HepG2 (cell line): ENCODE measurements around the gene DHX8. TPM values are rescaled to one million over a fixed set of nuclear protein-coding genes. Genes with fewer than 3 reads are reported as not detected.

Experiments used
- ATF7 ChIP-seq, 2 experiments: fragments of 450-650 bp in 1 of 2; sonication (generic) in 1 of 2; formaldehyde crosslinking in 1 of 2; IDR thresholded peaks; 2 replicates each; pipeline versions ENCODE4 v1.4.0 to v1.6.1; 2016 to 2020; ENCODE audit warnings: antibody characterized with exemption in 1 of 2, mild to moderate bottlenecking in 1 of 2, missing genetic modification reagents in 1 of 2
- CBFB ChIP-seq: sonication (generic); formaldehyde crosslinking; IDR thresholded peaks from 2 replicates; pipeline ENCODE4 v1.4.0; 2020; ENCODE audit warnings: missing genetic modification reagents
- HMGA1 ChIP-seq: sonication (generic); formaldehyde crosslinking; conservative IDR thresholded peaks from 2 replicates; pipeline ENCODE4 v1.4.0; 2020; ENCODE audit warnings: missing genetic modification reagents
- HOXA5 ChIP-seq: sonication (generic); formaldehyde crosslinking; IDR thresholded peaks from 2 replicates; pipeline ENCODE4 v1.4.0; 2020; ENCODE audit warnings: missing genetic modification reagents
- HOXA9 ChIP-seq: sonication (generic); formaldehyde crosslinking; IDR thresholded peaks from 2 replicates; pipeline ENCODE4 v1.8.1; 2022; ENCODE audit warnings: missing genetic modification reagents, mild to moderate bottlenecking, moderate library complexity, borderline replicate concordance
- KAT7 ChIP-seq: IDR thresholded peaks from 2 replicates; pipeline ENCODE4 v1.6.1; 2018; ENCODE audit warnings: borderline replicate concordance, missing compliant biosample characterization
- MAFK ChIP-seq, 2 experiments: IDR thresholded peaks in 1 of 2; conservative IDR thresholded peaks in 1 of 2; 2 replicates each; pipeline ENCODE4 v1.6.1; 2011; ENCODE audit warnings: improper control_type of control experiment in 2 of 2, low read length in 2 of 2
- MTF2 ChIP-seq: sonication (generic); formaldehyde crosslinking; IDR thresholded peaks from 2 replicates; pipeline ENCODE4 v1.5.0; 2020; ENCODE audit warnings: missing genetic modification reagents, borderline replicate concordance
- NFRKB ChIP-seq: fragments of 450-650 bp; IDR thresholded peaks from 2 replicates; pipeline ENCODE4 v1.6.1; 2017
- RARG ChIP-seq: sonication (generic); formaldehyde crosslinking; IDR thresholded peaks from 2 replicates; pipeline ENCODE4 v1.4.0; 2020; ENCODE audit warnings: low read depth, mild to moderate bottlenecking, missing genetic modification reagents
- SIN3A ChIP-seq: IDR thresholded peaks from 2 replicates; pipeline ENCODE4 v1.6.1; 2011; ENCODE audit warnings: low read depth, mild to moderate bottlenecking, control low read depth, low read length, borderline replicate concordance
- SIN3B ChIP-seq: fragments of 150-350 bp; IDR thresholded peaks from 2 replicates; pipeline ENCODE4 v1.6.1; 2014; ENCODE audit warnings: low read length
- ZFP37 ChIP-seq: sonication (generic); formaldehyde crosslinking; IDR thresholded peaks from 2 replicates; pipeline ENCODE4 v1.4.0; 2020; ENCODE audit warnings: missing genetic modification reagents, borderline replicate concordance
- ZNF431 ChIP-seq: sonication (generic); formaldehyde crosslinking; IDR thresholded peaks from 2 replicates; pipeline ENCODE4 v1.9.0; 2022; ENCODE audit warnings: missing genetic modification reagents, low read depth, mild to moderate bottlenecking, borderline replicate concordance
- ZNF652 ChIP-seq: IDR thresholded peaks from 2 replicates; pipeline ENCODE4 v1.6.1; 2016; ENCODE audit warnings: low read depth, borderline replicate concordance
- ZNF776 ChIP-seq: sonication (generic); formaldehyde crosslinking; IDR thresholded peaks from 2 replicates; pipeline ENCODE4 v1.4.0; 2020; ENCODE audit warnings: mild to moderate bottlenecking, missing genetic modification reagents
- ZNF788 ChIP-seq: sonication (generic); formaldehyde crosslinking; IDR thresholded peaks from 2 replicates; pipeline ENCODE4 v1.5.0; 2020; ENCODE audit warnings: mild to moderate bottlenecking, missing genetic modification reagents, borderline replicate concordance
- polyA plus RNA-seq, 8 experiments: library from polyadenylated mRNA; depleted of rRNA in 3 of 8; stranded (reverse) in 7 of 8; unstranded in 1 of 8; fragments of >200 nt; fragmentation: Illumina TruSeq in 4 of 8; extraction: Trizol in 4 of 8; gene quantifications; 2 replicates each; pipeline versions ENCODE4 v1.2.1 to v1.2.3, GENCODE V29; 2011 to 2016; ENCODE audit warnings: low read depth in 4 of 8, missing spikeins in 1 of 8, mixed read lengths in 1 of 8; ENCODE audit not compliant: insufficient read depth in 1 of 8
- total RNA-seq, 5 experiments: library from RNA; depleted of rRNA; stranded (reverse); fragments of >200 nt; fragmentation: Illumina TruSeq; extraction: Trizol; gene quantifications; 2 replicates each; pipeline ENCODE4 v1.2.3, GENCODE V29; 2016; ENCODE audit warnings: low read depth in 1 of 5
- TF ChIP-seq, protein P1 (sequence below): sonication (generic); formaldehyde crosslinking; conservative IDR thresholded peaks from 2 replicates; pipeline ENCODE4 v1.4.0; 2020; ENCODE audit warnings: missing genetic modification reagents
- TF ChIP-seq, protein P2 (sequence below): sonication (generic); formaldehyde crosslinking; IDR thresholded peaks from 2 replicates; pipeline ENCODE4 v1.5.1; 2020; ENCODE audit warnings: missing genetic modification reagents, mild to moderate bottlenecking, borderline replicate concordance
- TF ChIP-seq, protein P3 (sequence below): sonication (generic); formaldehyde crosslinking; IDR thresholded peaks from 2 replicates; pipeline ENCODE4 v1.4.0; 2020; ENCODE audit warnings: missing genetic modification reagents
- TF ChIP-seq, protein P4 (sequence below): sonication (generic); formaldehyde crosslinking; IDR thresholded peaks from 2 replicates; pipeline ENCODE4 v1.5.1; 2020; ENCODE audit warnings: mild to moderate bottlenecking, missing genetic modification reagents, moderate library complexity
- TF ChIP-seq, protein P5 (sequence below), 2 experiments: sonication (generic) in 1 of 2; formaldehyde crosslinking in 1 of 2; IDR thresholded peaks; 2 replicates each; pipeline versions ENCODE4 v1.4.0 to v1.6.1; 2016 to 2020; ENCODE audit warnings: borderline replicate concordance in 1 of 2, low read depth in 1 of 2, mild to moderate bottlenecking in 1 of 2, missing genetic modification reagents in 1 of 2

Gene DHX8
- total and polyA plus RNA-seq, 2 of the 13 experiments (the other 11 are each of a cell fraction or from before 2014, with no cell fraction given) = 24.8 to 48.9 TPM

DNA sequence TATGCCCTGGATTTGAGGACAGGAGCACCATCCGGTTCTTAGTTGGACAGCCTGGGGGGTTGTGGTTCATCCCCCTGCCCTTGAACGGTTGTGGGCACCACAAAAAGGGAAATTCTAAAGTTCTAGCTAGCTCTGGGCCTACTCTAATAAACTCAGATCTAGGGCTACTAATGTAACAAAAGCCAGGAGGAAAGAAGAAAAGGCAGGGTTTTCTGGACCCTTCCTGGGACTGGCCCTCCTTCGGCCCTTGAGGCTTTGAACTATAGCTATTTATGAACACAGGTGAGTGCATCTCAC is 47.3 kb downstream of the DHX8 start (continued):
- TF ChIP-seq, protein P1, sequence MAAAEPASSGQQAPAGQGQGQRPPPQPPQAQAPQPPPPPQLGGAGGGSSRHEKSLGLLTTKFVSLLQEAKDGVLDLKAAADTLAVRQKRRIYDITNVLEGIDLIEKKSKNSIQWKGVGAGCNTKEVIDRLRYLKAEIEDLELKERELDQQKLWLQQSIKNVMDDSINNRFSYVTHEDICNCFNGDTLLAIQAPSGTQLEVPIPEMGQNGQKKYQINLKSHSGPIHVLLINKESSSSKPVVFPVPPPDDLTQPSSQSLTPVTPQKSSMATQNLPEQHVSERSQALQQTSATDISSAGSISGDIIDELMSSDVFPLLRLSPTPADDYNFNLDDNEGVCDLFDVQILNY (CRISPR knock-in tag) = no peak
- no peak for TF ChIP-seq MTF2 (CRISPR knock-in tag)
- TF ChIP-seq RARG (CRISPR knock-in tag) = 0 out of 2 replicates have a peak, but pooled peaks have one; percentile 22
- no peak for TF ChIP-seq ZNF788 (CRISPR knock-in tag)
- no peak for TF ChIP-seq HMGA1 (CRISPR knock-in tag)
- TF ChIP-seq ZNF431 = no peak
- TF ChIP-seq, protein P2, sequence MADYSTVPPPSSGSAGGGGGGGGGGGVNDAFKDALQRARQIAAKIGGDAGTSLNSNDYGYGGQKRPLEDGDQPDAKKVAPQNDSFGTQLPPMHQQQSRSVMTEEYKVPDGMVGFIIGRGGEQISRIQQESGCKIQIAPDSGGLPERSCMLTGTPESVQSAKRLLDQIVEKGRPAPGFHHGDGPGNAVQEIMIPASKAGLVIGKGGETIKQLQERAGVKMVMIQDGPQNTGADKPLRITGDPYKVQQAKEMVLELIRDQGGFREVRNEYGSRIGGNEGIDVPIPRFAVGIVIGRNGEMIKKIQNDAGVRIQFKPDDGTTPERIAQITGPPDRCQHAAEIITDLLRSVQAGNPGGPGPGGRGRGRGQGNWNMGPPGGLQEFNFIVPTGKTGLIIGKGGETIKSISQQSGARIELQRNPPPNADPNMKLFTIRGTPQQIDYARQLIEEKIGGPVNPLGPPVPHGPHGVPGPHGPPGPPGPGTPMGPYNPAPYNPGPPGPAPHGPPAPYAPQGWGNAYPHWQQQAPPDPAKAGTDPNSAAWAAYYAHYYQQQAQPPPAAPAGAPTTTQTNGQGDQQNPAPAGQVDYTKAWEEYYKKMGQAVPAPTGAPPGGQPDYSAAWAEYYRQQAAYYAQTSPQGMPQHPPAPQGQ = no peak
- no peak for TF ChIP-seq ATF7 (IDR thresholded peaks at IDR 0.05)
- TF ChIP-seq ATF7 (CRISPR knock-in tag; IDR thresholded peaks at IDR 0.05) = no peak
- TF ChIP-seq NFRKB = no peak
- TF ChIP-seq KAT7 (CRISPR knock-in tag) = no peak
- TF ChIP-seq SIN3B = no peak
- TF ChIP-seq MAFK (conservative IDR thresholded peaks at IDR 0.05 in 1 of 2, IDR thresholded peaks at IDR 0.05 in 1 of 2; ENCODE audit: low read length in 2 of 2) = no peak; a peak in 1 of 4 replicates
- TF ChIP-seq, protein P3, sequence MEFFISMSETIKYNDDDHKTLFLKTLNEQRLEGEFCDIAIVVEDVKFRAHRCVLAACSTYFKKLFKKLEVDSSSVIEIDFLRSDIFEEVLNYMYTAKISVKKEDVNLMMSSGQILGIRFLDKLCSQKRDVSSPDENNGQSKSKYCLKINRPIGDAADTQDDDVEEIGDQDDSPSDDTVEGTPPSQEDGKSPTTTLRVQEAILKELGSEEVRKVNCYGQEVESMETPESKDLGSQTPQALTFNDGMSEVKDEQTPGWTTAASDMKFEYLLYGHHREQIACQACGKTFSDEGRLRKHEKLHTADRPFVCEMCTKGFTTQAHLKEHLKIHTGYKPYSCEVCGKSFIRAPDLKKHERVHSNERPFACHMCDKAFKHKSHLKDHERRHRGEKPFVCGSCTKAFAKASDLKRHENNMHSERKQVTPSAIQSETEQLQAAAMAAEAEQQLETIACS = no peak
- TF ChIP-seq ZFP37 (CRISPR knock-in tag) = no peak
- TF ChIP-seq, protein P4, sequence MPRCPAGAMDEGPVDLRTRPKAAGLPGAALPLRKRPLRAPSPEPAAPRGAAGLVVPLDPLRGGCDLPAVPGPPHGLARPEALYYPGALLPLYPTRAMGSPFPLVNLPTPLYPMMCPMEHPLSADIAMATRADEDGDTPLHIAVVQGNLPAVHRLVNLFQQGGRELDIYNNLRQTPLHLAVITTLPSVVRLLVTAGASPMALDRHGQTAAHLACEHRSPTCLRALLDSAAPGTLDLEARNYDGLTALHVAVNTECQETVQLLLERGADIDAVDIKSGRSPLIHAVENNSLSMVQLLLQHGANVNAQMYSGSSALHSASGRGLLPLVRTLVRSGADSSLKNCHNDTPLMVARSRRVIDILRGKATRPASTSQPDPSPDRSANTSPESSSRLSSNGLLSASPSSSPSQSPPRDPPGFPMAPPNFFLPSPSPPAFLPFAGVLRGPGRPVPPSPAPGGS (CRISPR knock-in tag) = no peak
- TF ChIP-seq SIN3A = no peak
- TF ChIP-seq HOXA5 = no peak
- no peak for TF ChIP-seq CBFB (CRISPR knock-in tag)
- TF ChIP-seq ZNF652 (CRISPR knock-in tag) = no peak
- no peak for TF ChIP-seq HOXA9 (CRISPR knock-in tag)
- TF ChIP-seq ZNF776 (CRISPR knock-in tag) = no peak
- TF ChIP-seq, protein P5, sequence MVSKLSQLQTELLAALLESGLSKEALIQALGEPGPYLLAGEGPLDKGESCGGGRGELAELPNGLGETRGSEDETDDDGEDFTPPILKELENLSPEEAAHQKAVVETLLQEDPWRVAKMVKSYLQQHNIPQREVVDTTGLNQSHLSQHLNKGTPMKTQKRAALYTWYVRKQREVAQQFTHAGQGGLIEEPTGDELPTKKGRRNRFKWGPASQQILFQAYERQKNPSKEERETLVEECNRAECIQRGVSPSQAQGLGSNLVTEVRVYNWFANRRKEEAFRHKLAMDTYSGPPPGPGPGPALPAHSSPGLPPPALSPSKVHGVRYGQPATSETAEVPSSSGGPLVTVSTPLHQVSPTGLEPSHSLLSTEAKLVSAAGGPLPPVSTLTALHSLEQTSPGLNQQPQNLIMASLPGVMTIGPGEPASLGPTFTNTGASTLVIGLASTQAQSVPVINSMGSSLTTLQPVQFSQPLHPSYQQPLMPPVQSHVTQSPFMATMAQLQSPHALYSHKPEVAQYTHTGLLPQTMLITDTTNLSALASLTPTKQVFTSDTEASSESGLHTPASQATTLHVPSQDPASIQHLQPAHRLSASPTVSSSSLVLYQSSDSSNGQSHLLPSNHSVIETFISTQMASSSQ (IDR thresholded peaks at IDR 0.05; ENCODE audit: low read depth) = no peak
- TF ChIP-seq, protein P5 (CRISPR knock-in tag; IDR thresholded peaks at IDR 0.05; ENCODE audit: borderline replicate concordance) = peak; percentile 65; the same call in 1 of the 2 replicates
